NCI-H2107 treated with DMSO at 0.1 percent for 48 hours (cell line): ENCODE results near the gene LYRM1.
A peak's percentile ranks its signal among the peaks of the same experiment; 100 is the strongest.
"Not testable (repeated sequence)": the region's sequence is repeated elsewhere in the genome, so short reads cannot be mapped to it uniquely, and the experiment has no call there.

ENCODE experiments used
- DNase-seq: peaks from one replicate; lab custom pipeline; 2025; ENCODE audit not compliant: unreplicated experiment; lab: John Stamatoyannopoulos, UW

LYRM1 gene

GRCh38 chr16:20901436-20902112 lies 1.0 kb downstream of the LYRM1 start:
- peak; percentile 14 for DNase-seq

GRCh38 chr16:20902426-20902825 lies 1.9 kb downstream of the LYRM1 start:
- no peak for DNase-seq

GRCh38 chr16:20903116-20903898 lies 2.7 kb downstream of the LYRM1 start:
- DNase-seq: no peak

GRCh38 chr16:20903899-20904506 lies 3.4 kb downstream of the LYRM1 start:
- no peak for DNase-seq

DNA sequence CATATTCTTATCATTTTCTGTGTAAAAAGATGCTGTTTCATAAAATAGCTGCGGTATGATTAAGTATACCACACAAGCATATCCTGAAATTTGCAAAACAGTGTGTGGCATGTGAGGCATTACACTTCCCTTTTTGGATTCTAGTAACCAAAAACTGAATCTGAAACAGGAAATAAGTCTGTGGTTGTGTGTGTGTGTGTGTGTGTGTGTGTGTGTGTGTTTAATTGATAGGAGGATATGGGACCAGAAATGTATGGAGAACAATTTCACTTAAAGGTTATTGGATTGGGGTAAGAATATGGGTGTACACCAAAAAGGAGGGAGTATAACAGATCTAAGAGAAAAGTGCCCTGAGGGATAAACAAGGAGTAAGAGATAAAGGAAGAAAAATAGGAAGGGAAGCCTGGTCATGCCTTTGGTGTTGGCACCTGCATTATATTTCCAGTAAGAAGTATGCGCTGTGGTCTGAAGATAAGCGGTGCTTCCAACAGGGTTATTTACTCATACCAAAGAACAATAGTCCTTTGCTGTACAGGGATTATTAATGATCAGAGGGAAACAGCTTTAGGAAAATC lies 4.0 kb downstream of the LYRM1 start:
- DNase-seq: no peak

DNA sequence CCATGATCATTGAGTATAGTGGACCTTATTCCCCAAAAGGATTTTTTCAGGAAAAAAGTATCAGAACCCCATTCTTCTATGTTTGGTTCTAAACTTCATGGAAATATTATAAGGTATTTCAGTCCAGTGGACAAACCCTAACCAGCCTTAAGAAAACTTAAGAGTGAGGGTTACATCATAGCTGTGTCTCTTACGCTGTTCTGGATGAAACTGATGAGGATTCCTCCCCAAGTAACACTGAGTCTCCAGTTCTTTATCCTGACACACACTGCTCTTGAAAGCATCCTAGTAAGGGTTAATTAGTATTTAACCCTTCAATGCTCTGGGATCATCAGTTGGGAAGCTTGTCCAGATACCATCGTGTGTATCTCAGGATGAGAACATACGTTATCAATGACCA lies 5.0 kb downstream of the LYRM1 start:
- DNase-seq: no peak

GRCh38 chr16:20906341-20907255 lies 6.0 kb downstream of the LYRM1 start:
- no peak for DNase-seq

- DNase-seq: no peak
Measured at GRCh38 chr16:20910781-20911321, 10.3 kb downstream of the LYRM1 start.

- no peak for DNase-seq
Measured at GRCh38 chr16:20911361-20911760, 10.8 kb downstream of the LYRM1 start.

DNA sequence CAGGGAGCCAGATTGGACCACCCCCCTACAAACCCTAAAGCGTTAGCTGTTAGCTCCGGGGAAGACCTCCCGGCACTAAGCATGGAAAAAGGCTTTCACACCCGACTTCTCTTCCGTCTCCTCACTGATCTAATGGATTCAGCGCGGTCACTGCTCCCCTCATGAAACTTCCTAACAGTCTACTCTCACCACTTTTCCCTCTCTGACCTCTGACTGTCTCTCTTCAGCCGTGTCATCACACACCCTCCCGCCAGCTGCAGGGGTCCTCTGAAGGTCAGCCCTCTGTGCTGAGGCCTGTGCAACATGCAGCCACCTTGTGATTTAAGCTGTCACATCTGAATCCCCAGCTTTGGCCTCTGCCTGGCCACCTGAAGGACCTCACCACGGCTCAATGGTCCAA lies 15.7 kb downstream of the LYRM1 start:
- no peak for DNase-seq

DNA sequence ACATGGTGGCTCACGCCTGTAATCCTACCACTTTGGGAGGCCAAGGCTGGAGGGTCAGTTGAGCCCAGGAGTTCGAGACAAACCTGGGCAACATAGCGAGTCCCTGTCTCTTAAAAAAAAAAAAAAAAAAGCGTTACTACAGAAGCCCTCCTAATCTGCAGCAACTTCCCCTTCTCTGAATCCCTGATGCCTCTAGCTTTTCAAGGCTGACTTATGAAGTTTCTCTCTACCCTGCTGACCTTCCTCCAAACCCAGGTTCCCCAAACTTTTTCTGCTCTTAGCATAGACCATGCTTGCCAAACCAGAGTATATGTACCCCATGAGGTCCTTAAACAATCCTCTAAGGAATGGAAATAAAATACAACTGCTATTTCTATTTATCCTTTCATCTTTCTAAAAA lies 16.4 kb downstream of the LYRM1 start:
- DNase-seq: no peak

DNA sequence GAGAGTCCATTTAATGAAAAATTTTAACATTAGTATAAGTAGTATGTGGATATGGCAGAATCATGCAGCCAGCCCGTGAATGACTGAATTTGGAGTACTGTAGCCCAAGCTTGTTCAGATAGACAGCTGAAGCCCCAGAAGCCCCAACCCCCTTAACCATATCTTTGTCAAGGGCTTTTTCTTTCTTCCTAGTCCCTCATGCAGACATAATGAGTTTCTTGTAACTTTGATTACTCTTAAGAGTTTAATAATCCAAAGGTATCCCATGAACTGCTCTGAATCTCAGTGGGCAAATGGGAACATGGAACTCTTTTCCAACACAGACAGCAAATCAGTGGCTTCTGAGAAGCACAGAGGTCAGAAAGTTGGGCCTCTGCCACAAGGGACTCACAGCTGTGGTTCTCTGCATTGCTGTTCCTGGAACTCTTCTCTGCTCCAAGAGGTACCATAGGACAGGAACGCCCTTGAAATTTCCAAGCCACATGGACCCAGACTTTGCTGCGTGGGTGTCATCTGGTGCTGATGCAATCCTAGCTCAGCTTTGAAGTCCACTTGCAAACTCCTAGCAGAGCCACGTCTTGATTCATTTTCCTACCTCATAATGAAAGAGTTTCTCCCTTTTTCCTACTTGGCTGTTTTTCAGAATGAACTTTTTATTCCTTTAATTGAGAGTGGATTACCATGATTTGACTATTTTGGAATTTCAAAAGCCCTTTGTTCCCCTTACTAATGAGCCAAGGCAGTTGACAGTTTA lies 18.1 kb downstream of the LYRM1 start:
- DNase-seq: no peak

GRCh38 chr16:20920091-20920490 lies 19.5 kb downstream of the LYRM1 start:
- DNase-seq: no peak

DNA sequence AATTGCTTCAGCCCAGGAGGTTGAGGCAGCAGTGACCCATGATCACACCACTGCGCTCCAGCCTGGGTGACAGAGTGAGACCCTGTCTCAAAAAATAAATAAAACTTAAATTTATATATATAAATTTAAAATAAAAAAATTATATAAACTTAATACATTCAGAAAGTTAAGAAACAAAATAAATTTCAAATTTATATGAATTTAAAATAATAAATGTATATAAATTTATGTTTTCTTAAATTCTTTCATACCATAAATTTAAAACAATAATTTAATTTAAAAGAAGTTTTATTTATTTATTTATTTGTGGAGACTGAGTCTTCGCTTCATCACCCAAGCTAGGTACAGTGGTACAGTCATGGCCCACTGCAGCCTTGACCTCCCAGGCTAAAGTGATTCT lies 20.2 kb downstream of the LYRM1 start:
- no peak for DNase-seq

DNA sequence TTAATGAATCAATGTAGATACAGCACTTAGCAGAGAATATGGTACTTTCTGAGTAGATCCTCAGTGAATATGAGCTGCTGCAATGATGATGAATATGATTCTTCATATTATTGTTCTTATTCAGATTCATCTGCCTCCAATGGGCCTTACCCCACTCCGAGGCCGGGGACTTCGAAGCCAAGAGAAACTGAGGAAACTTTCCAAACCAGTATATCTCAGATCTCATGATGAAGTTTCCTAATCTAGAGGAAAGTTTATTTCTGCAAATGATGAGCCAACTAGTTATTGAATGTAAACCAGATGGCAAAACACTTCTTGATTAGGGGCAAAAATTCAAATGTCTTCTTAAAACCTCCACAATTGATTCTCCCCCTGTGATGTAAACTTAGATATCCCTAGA lies 23.3 kb downstream of the LYRM1 start:
- no peak for DNase-seq

DNA sequence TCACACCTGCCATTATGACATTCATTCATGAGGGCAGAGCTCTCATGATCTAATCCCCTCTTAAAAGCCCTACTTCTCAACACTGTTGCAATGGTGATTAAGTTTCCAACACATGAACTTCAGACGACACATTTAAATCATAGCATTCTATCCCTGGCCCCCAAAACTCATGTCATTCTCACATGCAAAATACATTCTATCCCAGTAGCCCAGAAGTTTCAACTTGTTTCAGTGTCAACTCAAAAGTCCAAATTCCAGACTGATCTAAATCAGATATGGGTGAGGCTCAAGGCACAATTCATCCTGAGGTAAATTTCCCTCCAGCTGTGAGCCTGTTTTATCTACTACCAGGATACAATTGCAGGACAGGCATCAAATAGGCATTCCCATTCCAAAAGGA lies 25.2 kb downstream of the LYRM1 start:
- DNase-seq: no peak

GRCh38 chr16:20928774-20929411 lies 28.3 kb downstream of the LYRM1 start:
- no peak for DNase-seq

DNA sequence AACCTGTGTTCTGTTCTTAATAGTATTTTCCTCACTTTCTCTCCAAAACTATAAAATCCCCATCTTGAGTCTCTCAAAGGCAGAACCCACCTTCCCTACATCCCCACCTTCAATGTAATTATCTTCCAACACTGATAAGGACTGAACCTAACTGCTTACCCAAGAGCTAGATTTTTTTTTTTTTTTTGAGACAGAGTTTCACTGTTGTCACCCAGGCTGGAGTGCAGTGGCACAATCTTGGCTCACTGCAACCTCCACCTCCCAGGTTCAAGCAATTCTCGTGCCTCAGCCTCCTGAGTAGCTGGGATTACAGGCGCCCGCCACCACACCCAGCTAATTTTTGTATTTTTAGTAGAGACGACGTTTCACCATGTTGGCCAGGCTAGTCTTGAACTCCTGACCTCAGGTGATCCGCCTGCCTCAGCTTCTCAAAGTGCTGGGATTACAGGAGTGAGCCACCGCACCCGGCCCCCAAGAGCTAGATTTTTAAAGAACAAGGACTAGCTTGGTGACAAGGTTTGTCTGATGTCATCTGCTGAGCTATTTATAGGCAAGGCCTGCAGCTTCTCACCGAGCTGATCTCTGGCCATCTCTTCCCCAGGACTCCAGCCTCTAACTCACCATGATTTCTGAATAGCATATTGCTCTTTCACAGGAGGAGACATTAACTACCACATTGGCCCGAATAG lies 29.2 kb downstream of the LYRM1 start:
- DNase-seq: not testable (repeated sequence)

GRCh38 chr16:20930365-20930690 lies 29.8 kb downstream of the LYRM1 start:
- DNase-seq: no peak
